GM19455 (cell line): ENCODE results near the gene MAN2A1.
"Not testable (repeated sequence)": the region's sequence is repeated elsewhere in the genome, so short reads cannot be mapped to it uniquely, and the experiment has no call there.

Source experiments
- ATAC-seq: cut with Tn5 transposase; IDR thresholded peaks from one replicate; pipeline ENCODE4 v1.9.1; 2021; ENCODE audit not compliant: unreplicated experiment

The MAN2A1 gene

GRCh38 chr5:109750463-109750862 lies 60.7 kb downstream of the MAN2A1 start:
- ATAC-seq: no peak

GRCh38 chr5:109753279-109753678 lies 63.6 kb downstream of the MAN2A1 start:
- no peak for ATAC-seq

- no peak for ATAC-seq
Observed at GRCh38 chr5:109754319-109754718, 64.6 kb downstream of the MAN2A1 start.

- no peak for ATAC-seq
Observed at GRCh38 chr5:109755761-109756160, 66.0 kb downstream of the MAN2A1 start.

- ATAC-seq: no peak
Observed at GRCh38 chr5:109756543-109757185, 66.9 kb downstream of the MAN2A1 start.

- ATAC-seq: no peak
Observed at GRCh38 chr5:109757490-109757889, 67.8 kb downstream of the MAN2A1 start.

GRCh38 chr5:109759306-109759705 lies 69.6 kb downstream of the MAN2A1 start:
- ATAC-seq: no peak

GRCh38 chr5:109760130-109760529 lies 70.4 kb downstream of the MAN2A1 start:
- not testable (repeated sequence) for ATAC-seq

- no peak for ATAC-seq
Observed at GRCh38 chr5:109762821-109763220, 73.1 kb downstream of the MAN2A1 start.

- no peak for ATAC-seq
Observed at GRCh38 chr5:109767184-109767995, 77.7 kb downstream of the MAN2A1 start.

GRCh38 chr5:109767997-109768396 lies 78.3 kb downstream of the MAN2A1 start:
- no peak for ATAC-seq

- ATAC-seq: no peak
Observed at GRCh38 chr5:109769597-109770291, 80.0 kb downstream of the MAN2A1 start.

- no peak for ATAC-seq
Observed at GRCh38 chr5:109775130-109775529, 85.4 kb downstream of the MAN2A1 start.

GRCh38 chr5:109779036-109779735 lies 89.5 kb downstream of the MAN2A1 start:
- ATAC-seq: no peak

GRCh38 chr5:109784687-109785086 lies 95.0 kb downstream of the MAN2A1 start:
- no peak for ATAC-seq

- no peak for ATAC-seq
Observed at GRCh38 chr5:109786206-109786855, 96.6 kb downstream of the MAN2A1 start.

- peak; percentile 97 for ATAC-seq
Observed at GRCh38 chr5:109788596-109788995, 98.9 kb downstream of the MAN2A1 start.

- ATAC-seq: no peak
Observed at GRCh38 chr5:109792613-109793012, 102.9 kb downstream of the MAN2A1 start.

- no peak for ATAC-seq
Observed at GRCh38 chr5:109803854-109804253, 114.1 kb downstream of the MAN2A1 start.

- no peak for ATAC-seq
Observed at GRCh38 chr5:109805472-109805871, 115.7 kb downstream of the MAN2A1 start.

- ATAC-seq: no peak
Observed at GRCh38 chr5:109805883-109806282, 116.2 kb downstream of the MAN2A1 start.
